MCF 10A (cell line): ENCODE measurements around the gene GJA3. TPM values are rescaled to one million over a fixed set of nuclear protein-coding genes. Genes with fewer than 3 reads are reported as not detected.

ENCODE experiments used
- BruUV-seq: library from RNA; stranded (reverse); fragments of 400-500 nt; replicated peaks from 2 replicates; lab custom pipeline; 2021; lab: Mats Ljungman, UMichigan
- CTCF ChIA-PET: fragments of 300-600 bp; sonication (Branson Sonifier 250); formaldehyde crosslinking; extraction: SDS; loops from one replicate; lab custom pipeline; 2021; ENCODE audit warnings: antibody characterized with exemption, inconsistent platforms; lab: Yijun Ruan, JAX
- POLR2A ChIA-PET: fragments of 300-600, 350-650 bp; sonication (Branson Sonifier 250); formaldehyde crosslinking; extraction: SDS; loops from one replicate; lab custom pipeline; 2020; ENCODE audit warnings: antibody characterized with exemption, inconsistent platforms; lab: Yijun Ruan, JAX
- DNase-seq: peaks from one replicate; pipeline ENCODE4 v3.0.0-alpha.2; 2018; ENCODE audit not compliant: unreplicated experiment
- H3K27ac Mint-ChIP-seq: one replicate; pipeline ENCODE4 v1.8.0; 2022; ENCODE audit warnings: mild to moderate bottlenecking, low read depth, mixed read lengths; ENCODE audit not compliant: unreplicated experiment
- H3K27me3 Mint-ChIP-seq: one replicate; pipeline ENCODE4 v1.8.0; 2022; ENCODE audit warnings: mixed read lengths; ENCODE audit not compliant: insufficient read depth, unreplicated experiment
- H3K36me3 Mint-ChIP-seq: one replicate; pipeline ENCODE4 v1.8.0; 2022; ENCODE audit warnings: mild to moderate bottlenecking, moderate library complexity, mixed read lengths; ENCODE audit not compliant: insufficient read depth, unreplicated experiment
- H3K4me1 Mint-ChIP-seq: one replicate; pipeline ENCODE4 v1.8.0; 2022; ENCODE audit warnings: mixed read lengths; ENCODE audit not compliant: insufficient read depth, unreplicated experiment
- H3K4me3 Mint-ChIP-seq: one replicate; pipeline ENCODE4 v1.8.0; 2022; ENCODE audit warnings: mild to moderate bottlenecking, moderate library complexity, mixed read lengths; ENCODE audit not compliant: unreplicated experiment
- H3K9me3 Mint-ChIP-seq: one replicate; pipeline ENCODE4 v1.8.0; 2022; ENCODE audit warnings: mixed read lengths; ENCODE audit not compliant: unreplicated experiment
- intact Hi-C: fragments of 100-400 bp; cut with micrococcal nuclease; formaldehyde crosslinking; loops from 2 replicates; pipeline ENCODE4 v1.14.1; 2022
- total RNA-seq: library from RNA; stranded (reverse); gene quantifications from 2 replicates; pipeline ENCODE4 v1.2.3, GENCODE V29; 2022
- TF ChIP-seq, protein P1 (sequence below): fragments of 200-600 bp; IDR thresholded peaks from one replicate; pipeline ENCODE4 v1.8.0; 2022; ENCODE audit warnings: antibody characterized with exemption, mild to moderate bottlenecking; ENCODE audit not compliant: unreplicated experiment

Gene GJA3
- total RNA-seq, 1 experiment from 2014 or later, result 4.7 TPM

DNA sequence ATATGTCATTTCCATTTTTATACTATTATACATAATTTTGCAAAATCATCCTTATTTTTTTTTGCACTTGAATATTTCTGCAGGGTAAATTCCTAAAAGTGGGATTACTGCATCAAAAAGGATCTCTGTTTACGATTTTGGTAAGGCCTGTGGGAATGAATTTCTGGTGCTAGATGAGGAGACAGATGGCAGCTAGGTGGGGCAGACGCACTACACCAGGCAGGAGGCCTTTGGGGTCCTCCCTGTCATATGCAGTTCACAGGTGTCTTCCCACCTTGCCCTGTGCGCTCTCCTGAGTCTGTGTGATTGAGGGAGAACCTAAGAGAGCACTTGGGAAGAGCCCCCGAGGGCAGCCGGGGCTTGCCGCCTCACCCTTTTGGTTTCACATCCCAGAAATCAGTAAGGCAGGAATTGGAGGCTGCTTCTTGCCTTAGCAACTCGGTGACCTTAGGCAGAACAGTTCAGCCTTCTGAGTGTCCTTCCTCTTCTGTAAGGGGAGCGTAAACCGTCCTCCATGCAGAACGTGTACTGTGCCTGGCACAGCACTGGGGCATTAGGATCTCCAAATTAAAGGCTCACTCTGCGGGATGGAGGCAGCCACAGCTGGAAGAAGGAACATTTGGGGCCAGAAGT, 45.3 kb upstream of the GJA3 start:
- Mint-ChIP-seq H3K36me3 (no peaks in the 10 kb centered on the region), H3K4me1 (no peaks in the 10 kb centered on the region), H3K27me3 (no peaks in the 10 kb centered on the region), H3K9me3 (no peaks in the 10 kb centered on the region), H3K27ac (no peak overlapping the region), H3K4me3 (no peak overlapping the region)
- no peak for DNase-seq
- no TSS peak for BruUV-seq
- ChIA-PET CTCF (interaction anchor here (1.1 kb wide), 1 partner anchor 9 kb away, joined by 5 read pairs; no protein-coding TSS in a partner anchor), POLR2A (no interaction called here)
- intact Hi-C loops, result no loop called here
- TF ChIP-seq, protein P1, sequence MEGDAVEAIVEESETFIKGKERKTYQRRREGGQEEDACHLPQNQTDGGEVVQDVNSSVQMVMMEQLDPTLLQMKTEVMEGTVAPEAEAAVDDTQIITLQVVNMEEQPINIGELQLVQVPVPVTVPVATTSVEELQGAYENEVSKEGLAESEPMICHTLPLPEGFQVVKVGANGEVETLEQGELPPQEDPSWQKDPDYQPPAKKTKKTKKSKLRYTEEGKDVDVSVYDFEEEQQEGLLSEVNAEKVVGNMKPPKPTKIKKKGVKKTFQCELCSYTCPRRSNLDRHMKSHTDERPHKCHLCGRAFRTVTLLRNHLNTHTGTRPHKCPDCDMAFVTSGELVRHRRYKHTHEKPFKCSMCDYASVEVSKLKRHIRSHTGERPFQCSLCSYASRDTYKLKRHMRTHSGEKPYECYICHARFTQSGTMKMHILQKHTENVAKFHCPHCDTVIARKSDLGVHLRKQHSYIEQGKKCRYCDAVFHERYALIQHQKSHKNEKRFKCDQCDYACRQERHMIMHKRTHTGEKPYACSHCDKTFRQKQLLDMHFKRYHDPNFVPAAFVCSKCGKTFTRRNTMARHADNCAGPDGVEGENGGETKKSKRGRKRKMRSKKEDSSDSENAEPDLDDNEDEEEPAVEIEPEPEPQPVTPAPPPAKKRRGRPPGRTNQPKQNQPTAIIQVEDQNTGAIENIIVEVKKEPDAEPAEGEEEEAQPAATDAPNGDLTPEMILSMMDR, result no peak

DNA sequence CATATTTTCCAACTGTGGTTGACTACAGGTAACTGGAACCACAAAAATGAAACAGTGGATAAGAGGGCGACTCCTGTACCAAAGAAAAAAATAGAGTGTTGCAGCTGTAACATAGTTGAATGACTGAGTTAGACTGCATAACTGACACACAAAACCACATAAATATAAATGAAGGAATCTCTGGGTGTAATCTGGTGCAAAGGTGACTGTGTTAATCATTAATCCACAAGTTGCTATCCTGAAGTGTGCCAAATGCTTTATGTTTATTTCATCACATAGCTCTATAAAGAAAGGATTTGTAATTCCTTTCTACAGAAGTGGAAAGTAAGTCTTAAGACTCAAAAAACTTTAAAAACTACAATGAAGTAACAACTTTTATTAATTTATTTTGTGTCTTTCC, 37.9 kb upstream of the GJA3 start:
- intact Hi-C loops, result loop anchor here (5.0 kb wide), 2 partner anchors 504 to 729 kb away; partner anchors contain the start of gene IL17D

GRCh38 chr13:20197361-20197834, 36.5 kb upstream of the GJA3 start:
- intact Hi-C loops, result loop anchor here (1.0 to 5.0 kb wide), 7 partner anchors 157 to 730 kb away; partner anchors contain the start of gene IL17D
- peak; percentile 59 for DNase-seq
- CTCF ChIA-PET, result interaction anchor here (0.5 to 2.4 kb wide), 47 partner anchors 8 to 1281 kb away, joined by 3 to 21 read pairs (median 4); no protein-coding TSS in a partner anchor
- H3K4me1 Mint-ChIP-seq, result peaks cover 24% of the 10 kb centered on the region
- H3K4me3 Mint-ChIP-seq, result no peak overlapping the region
- H3K9me3 Mint-ChIP-seq, result no peaks in the 10 kb centered on the region
- H3K27ac Mint-ChIP-seq, result no peak overlapping the region
- TF ChIP-seq, protein P1, result peak; percentile 67
- no peaks in the 10 kb centered on the region for H3K36me3 Mint-ChIP-seq
- POLR2A ChIA-PET, result interaction anchor here (0.6 to 1.7 kb wide), 6 partner anchors 173 to 817 kb away, joined by 3 to 7 read pairs (median 4); no protein-coding TSS in a partner anchor
- H3K27me3 Mint-ChIP-seq, result no peaks in the 10 kb centered on the region
- no TSS peak for BruUV-seq

More for the DNA sequence above, 37.9 kb upstream of the GJA3 start:
- CTCF ChIA-PET, result interaction anchor here (1.2 to 1.6 kb wide), 2 partner anchors 174 to 630 kb away, joined by 3 read pairs; no protein-coding TSS in a partner anchor
- H3K27ac Mint-ChIP-seq, result no peak overlapping the region
- no peaks in the 10 kb centered on the region for H3K9me3 Mint-ChIP-seq
- TF ChIP-seq, protein P1, result no peak
- POLR2A ChIA-PET, result interaction anchor here (1.8 kb wide), 1 partner anchor 8 kb away, joined by 5 read pairs; no protein-coding TSS in a partner anchor
- H3K27me3 Mint-ChIP-seq, result no peaks in the 10 kb centered on the region
- no peak for DNase-seq
- H3K36me3 Mint-ChIP-seq, result no peaks in the 10 kb centered on the region
- H3K4me1 Mint-ChIP-seq, result peaks cover 24% of the 10 kb centered on the region
- H3K4me3 Mint-ChIP-seq, result no peak overlapping the region
- no TSS peak for BruUV-seq

DNA sequence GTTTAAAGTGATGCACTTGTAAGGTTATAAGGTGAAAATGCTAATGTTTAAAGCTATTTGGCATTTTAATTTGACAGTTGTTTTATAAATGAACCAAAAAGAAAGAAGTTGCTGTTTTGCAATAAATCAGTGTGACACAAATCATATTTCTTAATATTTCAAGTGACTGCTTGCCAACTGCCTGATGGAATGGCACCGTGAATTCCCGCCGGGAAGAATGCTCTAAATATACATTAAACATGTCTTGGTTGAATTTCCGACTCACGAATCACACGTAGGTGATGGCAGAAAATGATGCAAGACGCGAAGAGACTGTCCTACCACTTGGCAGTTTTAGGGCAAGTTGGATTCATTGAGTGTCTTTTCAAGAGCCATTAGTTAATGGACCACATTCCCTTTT, 34.9 kb upstream of the GJA3 start:
- TF ChIP-seq, protein P1, result no peak
- DNase-seq, result peak; percentile 37
- peaks cover 34% of the 10 kb centered on the region for H3K4me1 Mint-ChIP-seq
- no peak overlapping the region for H3K27ac Mint-ChIP-seq
- no TSS peak for BruUV-seq
- no peak overlapping the region for H3K4me3 Mint-ChIP-seq
- intact Hi-C loops, result loop anchor here (2.0 to 5.0 kb wide), 5 partner anchors 159 to 732 kb away; partner anchors contain the start of gene IL17D
- ChIA-PET CTCF (interaction anchor here (0.7 to 2.4 kb wide), 7 partner anchors 10 to 298 kb away, joined by 3 to 21 read pairs (median 7); no protein-coding TSS in a partner anchor), POLR2A (interaction anchor here (0.6 to 0.8 kb wide), 2 partner anchors 138 to 626 kb away, joined by 3 to 5 read pairs; no protein-coding TSS in a partner anchor)
- no peaks in the 10 kb centered on the region for H3K36me3 Mint-ChIP-seq
- no peaks in the 10 kb centered on the region for H3K9me3 Mint-ChIP-seq
- no peaks in the 10 kb centered on the region for H3K27me3 Mint-ChIP-seq
